ENCODE data around the gene UBTD2. TPM values are rescaled to one million over a fixed set of nuclear protein-coding genes. Genes with fewer than 3 reads are reported as not detected.

Gene UBTD2
- total and polyA plus RNA-seq, 9 of the 15 experiments (the other 6 are each of a cell fraction or from before 2014, with no cell fraction given) = 0.01 to 0.46 (median 0.15) TPM; not detected in 1

DNA sequence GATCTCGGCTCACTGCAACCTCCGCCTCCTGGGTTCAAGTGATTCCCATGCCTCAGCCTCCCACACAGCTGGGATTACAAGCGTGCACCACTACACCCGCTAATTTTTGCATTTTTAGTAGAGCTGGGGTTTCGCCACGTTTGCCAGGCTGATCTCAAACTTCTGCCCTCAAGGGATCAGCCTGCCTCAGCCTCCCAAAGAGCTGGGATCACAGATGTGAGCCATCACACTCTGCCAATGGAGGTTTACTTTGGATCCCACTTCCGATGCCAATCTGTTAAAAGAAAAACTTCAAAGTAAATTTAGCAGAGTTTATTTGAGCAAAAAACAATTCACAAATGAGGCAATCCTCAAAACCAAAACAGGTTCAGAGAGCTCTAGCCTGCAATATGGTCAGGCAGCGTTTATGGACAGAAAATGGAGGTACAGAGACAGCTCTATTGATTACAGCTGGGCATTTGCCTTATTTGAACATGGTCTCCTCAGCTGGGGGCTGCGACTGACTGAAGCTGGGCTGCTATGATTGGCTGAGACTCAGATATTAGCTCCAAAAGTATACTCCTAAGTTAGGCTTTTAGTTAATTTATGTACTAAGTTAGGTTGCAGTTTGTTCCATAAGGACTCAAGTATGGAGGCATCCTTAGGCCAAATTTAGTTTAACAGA, 18.6 kb upstream of the UBTD2 start:
- H3K9me1 ChIP-seq (ENCODE audit: control insufficient read depth, insufficient read depth, low read length) = no peaks in the 10 kb centered on the region
- H3K4me2 ChIP-seq (ENCODE audit: insufficient read depth, low read length) = no peak overlapping the region
- POLR2A ChIA-PET = no interaction called here
- no peaks in the 10 kb centered on the region for H3K9me3 ChIP-seq (replicated peaks; ENCODE audit: control insufficient read depth, insufficient read depth, low read depth, low read length)
- H3K27ac ChIP-seq (ENCODE audit: extremely low read depth, low read depth, low read length) = no peak overlapping the region
- BruUV-seq (replicated peaks) = no TSS peak
- peaks cover 0 to 5% of the 10 kb centered on the region in 2 experiments; a peak in 2 of 5 replicates for H3K27me3 ChIP-seq (ENCODE audit: control insufficient read depth in 2 of 2, insufficient read depth in 2 of 2, low read length in 2 of 2)
- no peaks in the 10 kb centered on the region for H3K4me1 ChIP-seq (replicated peaks in 1 of 2; ENCODE audit: control insufficient read depth in 2 of 2, insufficient read depth in 2 of 2, low read length in 2 of 2)
- in situ Hi-C loops (cut with MboI) = no loop called here
- DNase-seq (ENCODE audit: extremely low read depth in 1 of 4, low spot score in 3 of 4) (no peak), FAIRE-seq (no peak), ATAC-seq (no peak)
- H3K4me3 ChIP-seq = no peak overlapping the region
- WGBS (ENCODE audit: insufficient coverage, low coverage, missing lambda C conversion rate) = 2% methylated on average over 9 of the region's 9 CpGs
- no peaks in the 10 kb centered on the region for H3K36me3 ChIP-seq (ENCODE audit: control insufficient read depth, insufficient read depth, low read length)
- no peaks in the 10 kb centered on the region for H3K79me2 ChIP-seq (ENCODE audit: control insufficient read depth, insufficient read depth, low read length)
- TF ChIP-seq ZNF232 (CRISPR knock-in tag; IDR thresholded peaks at IDR 0.05) (no peak), RFX7 (CRISPR knock-in tag; IDR thresholded peaks at IDR 0.05) (no peak), CC2D1A (IDR thresholded peaks at IDR 0.05) (no peak), MEF2D (tag; conservative IDR thresholded peaks at IDR 0.05; ENCODE audit: low read depth) (no peak), NBN (IDR thresholded peaks at IDR 0.05; ENCODE audit: low read depth) (no peak), PYGO2 (tag; IDR thresholded peaks at IDR 0.05) (no peak), ZNF583 (CRISPR knock-in tag; IDR thresholded peaks at IDR 0.05) (no peak), DMBX1 (CRISPR knock-in tag; IDR thresholded peaks at IDR 0.05; ENCODE audit: borderline replicate concordance) (no peak), ZNF695 (CRISPR knock-in tag; IDR thresholded peaks at IDR 0.05) (no peak), SAFB2 (IDR thresholded peaks at IDR 0.05; ENCODE audit: borderline replicate concordance, low read depth, low read length, severe bottlenecking) (no peak), RHOXF2B (CRISPR knock-in tag; conservative IDR thresholded peaks at IDR 0.05) (no peak), POU5F1 (IDR thresholded peaks at IDR 0.05; ENCODE audit: borderline replicate concordance, low read depth, low read length, partially characterized antibody) (no peak)
- TF ChIP-seq, protein P1, sequence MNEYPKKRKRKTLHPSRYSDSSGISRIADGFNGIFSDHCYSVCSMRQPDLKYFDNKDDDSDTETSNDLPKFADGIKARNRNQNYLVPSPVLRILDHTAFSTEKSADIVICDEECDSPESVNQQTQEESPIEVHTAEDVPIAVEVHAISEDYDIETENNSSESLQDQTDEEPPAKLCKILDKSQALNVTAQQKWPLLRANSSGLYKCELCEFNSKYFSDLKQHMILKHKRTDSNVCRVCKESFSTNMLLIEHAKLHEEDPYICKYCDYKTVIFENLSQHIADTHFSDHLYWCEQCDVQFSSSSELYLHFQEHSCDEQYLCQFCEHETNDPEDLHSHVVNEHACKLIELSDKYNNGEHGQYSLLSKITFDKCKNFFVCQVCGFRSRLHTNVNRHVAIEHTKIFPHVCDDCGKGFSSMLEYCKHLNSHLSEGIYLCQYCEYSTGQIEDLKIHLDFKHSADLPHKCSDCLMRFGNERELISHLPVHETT (CRISPR knock-in tag; conservative IDR thresholded peaks at IDR 0.05 in 1 of 2, IDR thresholded peaks at IDR 0.05 in 1 of 2) = no peak
- TF ChIP-seq, protein P2, sequence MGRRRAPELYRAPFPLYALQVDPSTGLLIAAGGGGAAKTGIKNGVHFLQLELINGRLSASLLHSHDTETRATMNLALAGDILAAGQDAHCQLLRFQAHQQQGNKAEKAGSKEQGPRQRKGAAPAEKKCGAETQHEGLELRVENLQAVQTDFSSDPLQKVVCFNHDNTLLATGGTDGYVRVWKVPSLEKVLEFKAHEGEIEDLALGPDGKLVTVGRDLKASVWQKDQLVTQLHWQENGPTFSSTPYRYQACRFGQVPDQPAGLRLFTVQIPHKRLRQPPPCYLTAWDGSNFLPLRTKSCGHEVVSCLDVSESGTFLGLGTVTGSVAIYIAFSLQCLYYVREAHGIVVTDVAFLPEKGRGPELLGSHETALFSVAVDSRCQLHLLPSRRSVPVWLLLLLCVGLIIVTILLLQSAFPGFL (CRISPR knock-in tag; IDR thresholded peaks at IDR 0.05) = no peak
- TF ChIP-seq, protein P3, sequence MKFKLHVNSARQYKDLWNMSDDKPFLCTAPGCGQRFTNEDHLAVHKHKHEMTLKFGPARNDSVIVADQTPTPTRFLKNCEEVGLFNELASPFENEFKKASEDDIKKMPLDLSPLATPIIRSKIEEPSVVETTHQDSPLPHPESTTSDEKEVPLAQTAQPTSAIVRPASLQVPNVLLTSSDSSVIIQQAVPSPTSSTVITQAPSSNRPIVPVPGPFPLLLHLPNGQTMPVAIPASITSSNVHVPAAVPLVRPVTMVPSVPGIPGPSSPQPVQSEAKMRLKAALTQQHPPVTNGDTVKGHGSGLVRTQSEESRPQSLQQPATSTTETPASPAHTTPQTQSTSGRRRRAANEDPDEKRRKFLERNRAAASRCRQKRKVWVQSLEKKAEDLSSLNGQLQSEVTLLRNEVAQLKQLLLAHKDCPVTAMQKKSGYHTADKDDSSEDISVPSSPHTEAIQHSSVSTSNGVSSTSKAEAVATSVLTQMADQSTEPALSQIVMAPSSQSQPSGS (CRISPR knock-in tag; IDR thresholded peaks at IDR 0.05) = no peak
- TF ChIP-seq, protein P4, sequence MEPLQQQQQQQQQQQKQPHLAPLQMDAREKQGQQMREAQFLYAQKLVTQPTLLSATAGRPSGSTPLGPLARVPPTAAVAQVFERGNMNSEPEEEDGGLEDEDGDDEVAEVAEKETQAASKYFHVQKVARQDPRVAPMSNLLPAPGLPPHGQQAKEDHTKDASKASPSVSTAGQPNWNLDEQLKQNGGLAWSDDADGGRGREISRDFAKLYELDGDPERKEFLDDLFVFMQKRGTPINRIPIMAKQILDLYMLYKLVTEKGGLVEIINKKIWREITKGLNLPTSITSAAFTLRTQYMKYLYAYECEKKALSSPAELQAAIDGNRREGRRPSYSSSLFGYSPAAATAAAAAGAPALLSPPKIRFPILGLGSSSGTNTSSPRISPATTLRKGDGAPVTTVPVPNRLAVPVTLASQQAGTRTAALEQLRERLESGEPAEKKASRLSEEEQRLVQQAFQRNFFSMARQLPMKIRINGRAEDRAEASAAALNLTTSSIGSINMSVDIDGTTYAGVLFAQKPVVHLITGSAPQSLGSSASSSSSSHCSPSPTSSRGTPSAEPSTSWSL (CRISPR knock-in tag; IDR thresholded peaks at IDR 0.05; ENCODE audit: borderline replicate concordance) = no peak
- intact Hi-C loops (cut with micrococcal nuclease) = no loop called here
- H4K20me1 ChIP-seq (replicated peaks; ENCODE audit: control insufficient read depth, insufficient read depth, low read length) = no peaks in the 10 kb centered on the region
- CTCF ChIA-PET (ENCODE audit: low intra/inter-chr PET ratio) = no interaction called here
- no peak overlapping the region for H2AFZ ChIP-seq (ENCODE audit: low read depth, low read length)
- no peak overlapping the region; a peak in 1 of 4 replicates for H3K9ac ChIP-seq (ENCODE audit: insufficient read depth in 1 of 2, low read depth in 2 of 2, low read length in 2 of 2)
